ENCODE data around the gene SCGB1A1.

DNA sequence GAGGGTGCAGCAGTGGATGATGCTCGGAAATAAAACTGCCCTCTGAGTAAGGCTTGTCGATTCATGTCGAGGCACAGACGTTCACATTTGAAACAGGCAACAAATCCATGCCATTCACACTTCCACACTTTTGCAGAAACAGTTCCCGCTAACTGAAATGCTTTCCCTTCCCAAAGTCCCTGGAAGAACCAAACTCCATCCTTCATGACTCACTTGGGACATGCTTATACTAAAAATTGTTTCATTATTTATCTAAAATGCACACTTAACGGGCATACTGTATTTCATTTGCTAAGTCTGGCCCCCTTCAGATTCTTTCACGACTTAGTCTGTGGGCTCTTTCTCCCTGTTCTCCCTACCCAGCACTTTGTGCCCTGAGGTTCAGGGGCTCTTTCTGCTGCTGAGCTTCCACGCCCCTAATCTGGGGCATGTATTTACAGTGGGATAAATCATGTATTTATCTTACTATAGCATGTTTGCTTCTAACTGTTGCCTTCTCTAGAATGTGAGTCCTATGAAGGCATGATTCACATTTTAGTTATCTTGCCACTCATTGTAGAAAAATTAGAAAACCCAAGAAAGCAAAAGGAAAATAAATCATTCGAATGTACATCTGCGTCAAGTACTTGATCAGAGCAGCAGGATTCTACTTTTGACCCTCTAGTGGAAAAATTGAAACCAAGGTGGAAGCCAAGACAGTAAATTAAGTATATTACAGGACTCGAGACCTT lies 12.5 kb downstream of the SCGB1A1 start:
- TF ChIP-seq CTCF (conservative IDR thresholded peaks at IDR 0.05 in 1 of 2, IDR thresholded peaks at IDR 0.05 in 1 of 2; ENCODE audit: low read depth in 1 of 2, low read length in 2 of 2) (no peak), EZH2 (IDR thresholded peaks at IDR 0.05; ENCODE audit: low read length, missing control alignments) (no peak)
